HuH-7.5 (cell line): Measurements from ENCODE around the gene RPS8.
"Not testable (repeated sequence)": the region's sequence is repeated elsewhere in the genome, so short reads cannot be mapped to it uniquely, and the experiment has no call there.

Experiments
- DNase-seq: peaks from one replicate; pipeline ENCODE4 v3.0.0; 2011; ENCODE audit warnings: low spot score

The RPS8 gene

DNA sequence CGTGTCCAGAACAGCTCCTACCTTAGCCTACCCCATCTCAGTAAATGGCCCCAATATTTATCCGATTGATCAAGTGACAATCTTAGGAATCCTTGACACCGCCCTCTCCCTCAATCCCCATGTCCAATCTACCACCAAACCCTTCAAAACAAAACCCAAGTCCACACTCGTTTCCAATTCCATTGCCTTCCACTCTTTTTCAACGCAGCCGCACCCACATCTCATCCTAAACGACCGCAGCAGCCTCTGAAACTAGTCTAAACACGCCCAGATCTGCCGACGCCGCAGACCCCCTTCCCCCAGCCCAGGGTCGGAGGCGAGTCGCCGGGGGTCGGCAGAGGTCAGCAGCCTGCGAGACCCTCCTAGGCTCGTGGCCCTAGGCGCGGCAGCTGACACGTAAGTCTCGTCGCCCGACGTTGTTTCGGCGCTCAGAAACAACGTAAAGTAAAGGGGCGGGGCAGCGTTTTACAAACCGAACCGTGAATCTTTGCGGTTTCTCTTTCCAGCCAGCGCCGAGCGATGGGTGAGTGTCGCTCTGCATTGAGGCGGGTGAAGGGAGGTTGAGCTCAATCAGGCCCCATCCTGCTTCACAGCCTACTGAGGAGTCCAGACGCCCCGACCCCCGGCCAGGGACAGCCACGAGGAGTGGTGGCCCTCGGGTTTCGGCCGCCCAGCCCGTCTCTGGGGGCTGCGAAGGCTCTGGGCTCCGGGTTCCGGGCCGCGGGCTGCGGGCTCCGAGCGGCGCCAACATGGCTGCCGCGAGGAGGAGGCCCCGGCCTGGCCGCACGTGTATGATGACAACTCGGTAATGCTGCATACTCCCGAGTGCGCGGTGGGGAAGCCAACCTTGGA lies at the start of gene RPS8:
Gene RPS8 (plus strand): TSS at position 463 of the 852 bp plus-strand sequence. CDS start 57 bp downstream, at position 520.
- peak; percentile 68 for DNase-seq

DNA sequence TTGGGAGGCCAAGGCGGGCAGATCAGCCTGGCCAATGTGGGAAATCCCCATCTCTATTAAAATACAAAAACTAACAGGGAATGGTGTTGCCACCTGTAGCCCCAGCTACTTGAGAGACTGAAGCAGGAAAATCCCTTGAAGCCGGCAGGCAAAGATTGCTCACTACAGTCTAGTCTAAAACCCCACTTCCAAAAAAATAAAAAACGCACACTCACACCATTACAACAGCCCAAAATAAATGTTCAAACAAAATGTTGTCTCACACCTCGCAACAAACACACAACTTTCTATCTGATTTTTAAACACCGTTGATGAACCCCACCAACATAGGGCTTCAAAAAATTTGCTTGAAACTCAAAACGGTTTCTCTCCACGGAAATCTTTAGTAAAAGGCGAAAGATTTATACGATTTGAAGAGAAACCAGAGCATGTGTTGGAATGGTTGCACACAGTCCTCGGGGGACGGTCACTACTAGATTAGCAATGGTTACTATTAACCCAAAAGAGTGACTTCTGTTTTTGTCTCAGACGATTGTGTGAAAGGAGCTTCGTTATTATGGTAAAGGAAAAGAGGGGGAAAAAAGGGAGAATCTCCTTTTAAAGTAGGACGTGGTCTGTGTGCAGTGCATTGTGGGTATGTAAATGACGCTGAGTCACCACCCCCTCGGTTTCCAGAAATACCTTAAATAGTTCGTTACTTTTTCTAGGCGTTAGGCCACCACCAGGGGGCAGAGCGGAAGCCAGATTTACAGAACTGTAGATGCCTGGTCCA lies 44.4 kb upstream of the RPS8 start, which contains the start of gene RNU5D-1:
Gene RNU5D-1 (minus strand): TSS at position 430 of the 772 bp plus-strand sequence.
- DNase-seq: peak; percentile 87

DNA sequence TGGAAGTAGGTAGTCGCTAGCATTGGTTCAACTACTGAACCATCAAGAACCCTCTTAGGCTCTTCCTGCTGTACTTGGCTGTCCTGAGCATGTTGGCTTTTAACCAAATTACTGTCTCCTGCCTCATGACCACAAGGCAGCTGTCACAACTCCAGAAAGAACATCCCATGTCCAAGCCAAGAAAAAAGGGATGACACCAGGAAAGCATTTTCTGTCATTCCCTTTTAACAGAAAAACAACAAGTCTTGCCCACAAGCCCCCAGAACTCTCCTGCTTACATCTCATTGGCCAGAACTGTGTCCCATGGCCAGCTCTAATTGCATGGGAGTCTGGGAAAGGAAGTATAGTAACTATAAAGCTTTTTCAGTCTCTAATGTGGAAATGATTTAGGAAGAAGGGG lies 42.0 kb upstream of the RPS8 start:
- DNase-seq: no peak

DNA sequence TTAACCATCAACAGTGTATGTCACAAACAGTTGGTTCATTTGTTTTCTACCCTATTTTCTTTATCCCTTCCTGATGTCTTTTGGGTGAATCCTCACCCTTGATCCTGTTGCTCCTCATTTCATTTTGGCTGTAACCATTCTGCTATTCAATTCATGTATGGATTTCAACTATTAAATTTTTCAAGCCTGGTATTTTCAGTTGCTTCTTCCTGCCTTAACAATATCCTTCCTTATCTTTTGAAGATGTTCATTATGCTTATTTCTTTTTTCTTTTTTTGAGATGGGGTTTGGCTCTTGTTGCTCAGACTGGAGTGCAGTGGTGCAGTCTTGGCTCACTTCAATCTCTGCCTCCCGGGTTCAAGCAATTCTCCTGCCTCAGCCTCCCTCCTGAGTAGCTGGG lies 41.6 kb upstream of the RPS8 start:
- DNase-seq: no peak

GRCh38 chr1:44735992-44736391 lies 39.3 kb upstream of the RPS8 start:
- DNase-seq: no peak

GRCh38 chr1:44738953-44739306 lies 36.4 kb upstream of the RPS8 start:
- DNase-seq: not testable (repeated sequence)

DNA sequence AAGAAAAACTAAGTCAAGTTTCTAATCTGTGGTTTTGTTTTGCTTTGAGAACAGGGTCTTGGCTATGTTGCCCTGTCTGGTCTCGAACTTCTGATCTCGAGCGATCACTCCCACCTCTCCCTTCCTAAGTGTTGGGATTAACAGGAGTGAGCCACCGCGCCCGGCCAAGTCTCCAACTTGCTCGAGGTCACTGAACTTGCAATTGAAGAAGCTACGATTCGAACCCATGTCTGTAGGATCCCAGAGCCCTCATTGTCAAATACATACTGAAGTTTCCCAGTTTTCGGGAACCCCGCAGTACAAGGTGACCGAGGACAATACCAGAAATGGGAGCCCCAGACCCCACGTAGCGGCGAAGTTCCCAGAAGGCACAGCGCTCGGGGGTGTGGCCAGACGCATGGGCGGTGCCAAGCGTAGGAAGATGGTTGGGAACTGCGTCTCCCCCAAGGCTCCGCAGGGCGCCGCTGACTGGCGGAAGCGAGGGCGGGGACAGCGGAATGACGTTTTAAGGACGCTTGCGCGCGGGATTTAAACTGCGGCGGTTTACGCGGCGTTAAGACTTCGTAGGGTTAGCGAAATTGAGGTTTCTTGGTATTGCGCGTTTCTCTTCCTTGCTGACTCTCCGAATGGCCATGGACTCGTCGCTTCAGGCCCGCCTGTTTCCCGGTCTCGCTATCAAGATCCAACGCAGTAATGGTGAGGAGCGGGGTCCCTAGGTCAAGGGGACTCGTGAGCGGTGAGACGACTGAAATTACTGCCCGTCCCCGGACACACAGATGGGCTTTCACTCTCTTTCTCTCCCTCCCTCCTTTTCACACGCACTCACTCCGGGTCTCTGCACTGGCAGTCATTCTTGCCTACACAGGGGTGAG lies 35.8 kb upstream of the RPS8 start, which contains the start of gene KIF2C:
Gene KIF2C (plus strand): TSS at position 531 of the 872 bp plus-strand sequence. CDS start 96 bp downstream, at position 627.
- peak; percentile 95 for DNase-seq

GRCh38 chr1:44740179-44740617 lies 35.1 kb upstream of the RPS8 start:
- no peak for DNase-seq

DNA sequence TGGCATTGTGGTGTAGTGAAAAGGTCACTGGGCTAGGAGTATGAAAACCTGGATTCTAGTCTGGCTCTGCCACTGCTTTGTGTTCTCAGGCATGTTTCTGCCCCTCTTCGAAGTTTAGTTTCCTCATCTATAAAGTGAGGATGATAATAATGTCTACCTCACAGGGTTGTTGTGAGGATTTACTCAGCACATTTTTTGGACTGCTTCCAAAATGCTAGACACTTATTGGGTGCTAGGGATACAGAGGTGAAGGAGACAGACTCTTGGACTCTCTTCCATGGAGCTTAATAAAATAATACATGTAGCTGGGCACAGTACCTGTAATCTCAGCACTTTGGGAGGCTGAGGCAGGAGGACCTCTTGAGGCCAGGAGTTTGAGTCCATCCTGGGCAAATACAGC lies 32.1 kb upstream of the RPS8 start:
- DNase-seq: no peak

DNA sequence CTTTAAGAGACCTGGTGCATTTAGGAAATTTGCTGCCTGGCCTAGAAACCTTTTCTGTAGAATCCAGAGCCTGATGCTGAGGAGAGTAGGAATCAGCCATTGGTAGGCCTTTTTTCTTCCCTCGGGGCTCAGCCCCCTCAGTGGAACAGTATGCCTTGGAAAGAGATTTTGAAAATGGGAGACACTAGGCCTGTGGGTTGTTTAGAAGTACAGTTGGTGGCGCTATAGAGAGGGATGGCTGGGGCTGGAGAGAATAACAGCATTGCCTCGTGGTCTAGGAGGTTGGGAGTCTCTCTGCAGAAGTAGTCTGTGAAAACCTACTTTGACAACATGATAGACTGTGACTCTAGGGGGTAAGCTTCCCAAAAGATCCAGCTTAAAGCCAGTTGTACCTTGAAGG lies 27.5 kb upstream of the RPS8 start:
- DNase-seq: no peak

GRCh38 chr1:44757420-44757819 lies 17.9 kb upstream of the RPS8 start:
- no peak for DNase-seq

GRCh38 chr1:44759077-44759476 lies 16.3 kb upstream of the RPS8 start:
- no peak for DNase-seq

- no peak for DNase-seq
Measured at GRCh38 chr1:44760876-44761275, 14.5 kb upstream of the RPS8 start.

- not testable (repeated sequence) for DNase-seq
Measured at GRCh38 chr1:44766421-44766820, 8.9 kb upstream of the RPS8 start.

GRCh38 chr1:44775930-44776729 lies 790 bp downstream of the RPS8 start:
- no peak for DNase-seq

- no peak for DNase-seq
Measured at GRCh38 chr1:44776730-44777068, 1.4 kb downstream of the RPS8 start.

GRCh38 chr1:44777547-44777946 lies 2.2 kb downstream of the RPS8 start:
- DNase-seq: no peak

- no peak for DNase-seq
Measured at GRCh38 chr1:44777969-44778635, 2.8 kb downstream of the RPS8 start.

DNA sequence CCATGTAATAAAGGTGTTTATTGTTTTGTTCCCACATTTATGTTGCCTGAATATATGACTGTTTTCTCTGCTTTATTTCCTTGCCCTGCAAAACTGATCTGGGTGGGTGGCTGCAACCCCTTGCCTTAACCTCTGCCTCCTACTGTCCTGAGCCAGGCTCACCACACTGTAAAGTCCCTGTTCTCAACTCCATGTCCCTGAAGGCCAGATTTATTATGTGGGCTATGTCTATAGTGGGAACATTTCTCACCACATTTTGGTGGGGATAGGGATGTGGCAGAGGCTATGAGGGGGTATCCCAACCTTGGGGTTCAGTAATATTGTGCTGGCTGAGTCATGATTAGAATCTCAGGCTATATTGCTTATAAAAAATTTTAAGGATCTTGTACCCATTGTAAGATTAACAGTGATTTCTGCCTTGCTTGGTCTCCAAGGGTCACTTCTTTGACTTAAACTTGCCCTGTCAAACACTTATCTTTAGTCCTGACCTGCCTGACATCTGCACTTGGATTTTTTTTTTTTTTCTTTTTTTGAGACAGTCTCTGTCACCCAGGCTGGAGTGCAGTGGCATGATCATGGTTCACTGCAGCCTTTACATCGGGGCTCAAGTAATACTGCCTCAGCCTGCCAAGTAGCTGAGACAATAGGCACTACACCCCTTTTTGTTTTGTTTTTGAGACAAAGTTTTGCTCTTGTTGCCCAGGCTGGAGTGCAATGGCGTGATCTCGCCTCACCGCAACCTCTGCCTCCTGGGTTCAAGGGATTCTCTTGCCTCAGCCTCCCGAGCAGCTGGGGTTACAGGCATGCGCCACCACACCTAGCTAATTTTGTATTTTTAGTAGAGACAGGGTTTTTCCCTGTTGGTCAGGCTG lies 3.6 kb downstream of the RPS8 start:
- DNase-seq: no peak
